ENCODE data around the gene STXBP6.

DNA sequence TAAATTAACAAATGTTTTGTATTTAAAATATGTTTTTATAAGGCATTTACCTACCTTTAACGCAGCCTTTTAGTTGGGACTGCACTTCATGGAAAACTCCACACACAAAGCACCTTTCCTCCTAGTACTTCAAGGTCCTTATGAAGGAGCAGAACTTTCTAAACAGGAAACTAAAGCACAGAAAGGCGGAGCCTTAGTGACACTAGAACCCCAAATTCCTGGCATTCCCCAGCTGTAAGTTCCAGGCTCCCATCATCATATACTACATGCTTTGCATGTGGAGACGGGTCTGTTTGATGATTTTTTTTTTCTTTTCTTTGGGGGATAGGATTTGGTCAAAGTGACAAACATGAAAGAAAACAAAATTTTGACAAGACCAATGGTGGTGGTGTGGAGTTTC is 39.5 kb downstream of the STXBP6 start:
- TF ChIP-seq POLR2A (IDR thresholded peaks at IDR 0.05) = no peak
- TF ChIP-seq, protein P1, sequence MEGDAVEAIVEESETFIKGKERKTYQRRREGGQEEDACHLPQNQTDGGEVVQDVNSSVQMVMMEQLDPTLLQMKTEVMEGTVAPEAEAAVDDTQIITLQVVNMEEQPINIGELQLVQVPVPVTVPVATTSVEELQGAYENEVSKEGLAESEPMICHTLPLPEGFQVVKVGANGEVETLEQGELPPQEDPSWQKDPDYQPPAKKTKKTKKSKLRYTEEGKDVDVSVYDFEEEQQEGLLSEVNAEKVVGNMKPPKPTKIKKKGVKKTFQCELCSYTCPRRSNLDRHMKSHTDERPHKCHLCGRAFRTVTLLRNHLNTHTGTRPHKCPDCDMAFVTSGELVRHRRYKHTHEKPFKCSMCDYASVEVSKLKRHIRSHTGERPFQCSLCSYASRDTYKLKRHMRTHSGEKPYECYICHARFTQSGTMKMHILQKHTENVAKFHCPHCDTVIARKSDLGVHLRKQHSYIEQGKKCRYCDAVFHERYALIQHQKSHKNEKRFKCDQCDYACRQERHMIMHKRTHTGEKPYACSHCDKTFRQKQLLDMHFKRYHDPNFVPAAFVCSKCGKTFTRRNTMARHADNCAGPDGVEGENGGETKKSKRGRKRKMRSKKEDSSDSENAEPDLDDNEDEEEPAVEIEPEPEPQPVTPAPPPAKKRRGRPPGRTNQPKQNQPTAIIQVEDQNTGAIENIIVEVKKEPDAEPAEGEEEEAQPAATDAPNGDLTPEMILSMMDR (IDR thresholded peaks at IDR 0.05) = no peak
- TF ChIP-seq POLR2AphosphoS5 (IDR thresholded peaks at IDR 0.05) = no peak
- TF ChIP-seq EP300 (IDR thresholded peaks at IDR 0.05) = no peak

Data from suprapubic skin (tissue), 4 donors.